ENCODE data around the gene MICU1.

MICU1 gene

DNA sequence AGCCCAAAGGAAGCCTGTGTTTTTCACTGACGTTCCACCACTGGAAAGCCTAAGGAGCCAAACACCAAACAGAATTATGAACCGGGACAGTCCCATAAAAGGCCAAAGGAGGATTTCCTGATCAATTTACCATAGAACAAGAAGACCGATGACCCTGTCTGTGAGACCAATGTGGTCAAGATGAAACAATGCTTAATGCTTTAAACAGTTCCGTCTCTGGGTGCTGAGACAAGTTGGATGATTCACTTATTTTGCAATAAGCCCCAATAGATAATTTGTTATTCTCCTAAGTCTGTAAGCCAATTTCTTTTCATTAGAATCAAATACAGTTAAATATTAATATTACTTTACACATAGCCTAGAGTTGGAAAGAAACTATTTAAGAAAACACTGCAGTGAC, 134.9 kb downstream of the MICU1 start:
- no peak overlapping the region for H3K4me3 ChIP-seq (ENCODE audit: low read depth, low read length)
- in situ Hi-C loops (cut with HindIII; ENCODE audit: low sequenced_read_pairs), result no loop called here
- TF ChIP-seq, protein P1, sequence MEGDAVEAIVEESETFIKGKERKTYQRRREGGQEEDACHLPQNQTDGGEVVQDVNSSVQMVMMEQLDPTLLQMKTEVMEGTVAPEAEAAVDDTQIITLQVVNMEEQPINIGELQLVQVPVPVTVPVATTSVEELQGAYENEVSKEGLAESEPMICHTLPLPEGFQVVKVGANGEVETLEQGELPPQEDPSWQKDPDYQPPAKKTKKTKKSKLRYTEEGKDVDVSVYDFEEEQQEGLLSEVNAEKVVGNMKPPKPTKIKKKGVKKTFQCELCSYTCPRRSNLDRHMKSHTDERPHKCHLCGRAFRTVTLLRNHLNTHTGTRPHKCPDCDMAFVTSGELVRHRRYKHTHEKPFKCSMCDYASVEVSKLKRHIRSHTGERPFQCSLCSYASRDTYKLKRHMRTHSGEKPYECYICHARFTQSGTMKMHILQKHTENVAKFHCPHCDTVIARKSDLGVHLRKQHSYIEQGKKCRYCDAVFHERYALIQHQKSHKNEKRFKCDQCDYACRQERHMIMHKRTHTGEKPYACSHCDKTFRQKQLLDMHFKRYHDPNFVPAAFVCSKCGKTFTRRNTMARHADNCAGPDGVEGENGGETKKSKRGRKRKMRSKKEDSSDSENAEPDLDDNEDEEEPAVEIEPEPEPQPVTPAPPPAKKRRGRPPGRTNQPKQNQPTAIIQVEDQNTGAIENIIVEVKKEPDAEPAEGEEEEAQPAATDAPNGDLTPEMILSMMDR (IDR thresholded peaks at IDR 0.05; ENCODE audit: low read depth, low read length, missing control alignments), result no peak
- DNase-seq (ENCODE audit: low read depth), result no peak

DNA sequence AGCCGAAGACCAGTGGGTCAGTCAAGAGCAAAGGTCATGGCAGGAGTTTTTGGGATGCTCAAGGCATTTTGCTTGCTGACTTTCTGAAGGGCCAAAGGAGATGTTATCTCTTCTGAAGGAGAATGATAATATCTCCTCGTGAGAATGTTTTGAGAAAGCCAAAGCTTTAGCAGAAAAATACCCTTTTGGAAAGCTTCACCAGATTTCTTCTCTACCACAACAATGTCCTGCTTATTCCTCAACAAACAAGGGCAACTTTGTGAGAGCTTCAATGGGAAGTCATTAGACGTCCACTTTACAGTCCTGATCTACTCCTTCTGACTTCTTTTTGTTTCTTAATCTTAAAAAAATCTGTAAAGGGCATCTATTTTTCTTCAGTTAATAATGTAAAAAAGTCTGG, 138.4 kb downstream of the MICU1 start:
- H3K4me3 ChIP-seq (ENCODE audit: low read depth, low read length), result no peak overlapping the region
- in situ Hi-C loops (cut with HindIII; ENCODE audit: low sequenced_read_pairs), result no loop called here
- TF ChIP-seq, protein P1 (IDR thresholded peaks at IDR 0.05; ENCODE audit: low read depth, low read length, missing control alignments), result no peak
- DNase-seq (ENCODE audit: low read depth), result no peak

DNA sequence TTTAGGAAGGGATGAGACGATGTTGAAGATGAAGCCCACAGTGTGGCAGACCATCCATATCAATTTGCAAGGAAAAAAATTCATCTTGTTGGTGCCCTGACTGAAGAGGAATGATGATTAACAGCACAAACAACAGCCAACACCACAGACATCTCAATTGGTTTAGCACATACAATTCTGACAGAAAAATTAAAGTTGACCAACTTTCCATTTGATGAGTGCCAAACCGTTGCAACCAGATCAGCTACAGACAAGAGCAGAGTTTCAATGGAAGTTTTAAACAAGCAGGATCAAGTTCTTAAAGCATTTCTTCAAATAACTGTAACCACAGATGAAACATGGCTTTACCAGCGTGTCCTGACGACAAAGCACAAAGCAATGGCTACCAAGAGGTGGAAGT, 138.8 kb downstream of the MICU1 start:
- H3K4me3 ChIP-seq (ENCODE audit: low read depth, low read length), result no peak overlapping the region
- in situ Hi-C loops (cut with HindIII; ENCODE audit: low sequenced_read_pairs), result no loop called here
- no peak for DNase-seq (ENCODE audit: low read depth)
- TF ChIP-seq, protein P1 (IDR thresholded peaks at IDR 0.05; ENCODE audit: low read depth, low read length, missing control alignments), result no peak

DNA sequence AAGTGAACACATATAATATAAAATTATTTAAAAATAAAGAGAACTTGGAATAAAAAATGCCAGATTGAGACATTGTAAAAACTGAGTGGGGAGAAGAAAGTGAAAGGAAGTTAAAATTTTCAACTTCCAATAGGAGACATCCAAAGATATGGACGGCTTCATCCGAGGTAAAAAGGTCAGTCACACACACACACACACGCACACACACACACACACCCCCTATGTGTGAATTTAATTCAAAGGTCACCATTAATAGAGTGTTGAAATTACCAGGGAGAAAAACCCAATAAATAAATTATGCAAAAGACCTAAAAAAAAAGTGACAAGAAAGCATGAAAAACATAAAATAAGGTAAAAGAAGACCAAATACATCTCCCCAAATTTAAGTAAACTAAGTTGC, 140.2 kb downstream of the MICU1 start:
- in situ Hi-C loops (cut with HindIII; ENCODE audit: low sequenced_read_pairs), result no loop called here
- no peak for DNase-seq (ENCODE audit: low read depth)
- TF ChIP-seq, protein P1 (IDR thresholded peaks at IDR 0.05; ENCODE audit: low read depth, low read length, missing control alignments), result no peak
- no peak overlapping the region for H3K4me3 ChIP-seq (ENCODE audit: low read depth, low read length)

DNA sequence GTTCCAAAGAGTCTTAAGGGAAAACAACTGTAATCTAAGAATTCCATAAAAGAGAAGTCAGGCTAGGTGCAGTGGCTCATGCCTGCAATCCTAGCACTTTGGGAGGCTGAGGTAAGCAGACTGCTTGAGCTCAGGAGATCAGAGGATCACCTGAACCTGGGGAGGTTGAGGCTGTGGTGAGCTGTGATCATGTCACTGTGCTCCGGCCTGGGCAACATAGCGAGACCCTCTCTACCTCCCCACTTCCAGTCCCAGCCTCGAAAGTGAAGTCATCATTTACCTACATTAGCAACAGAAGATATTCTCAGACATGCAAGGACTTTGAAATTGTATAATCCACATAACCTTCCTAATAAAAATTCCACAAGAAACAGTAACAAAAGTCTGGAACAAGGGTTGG, 141.4 kb downstream of the MICU1 start:
- in situ Hi-C loops (cut with HindIII; ENCODE audit: low sequenced_read_pairs), result no loop called here
- DNase-seq (ENCODE audit: low read depth), result no peak
- TF ChIP-seq, protein P1 (IDR thresholded peaks at IDR 0.05; ENCODE audit: low read depth, low read length, missing control alignments), result no peak
- no peak overlapping the region for H3K4me3 ChIP-seq (ENCODE audit: low read depth, low read length)

DNA sequence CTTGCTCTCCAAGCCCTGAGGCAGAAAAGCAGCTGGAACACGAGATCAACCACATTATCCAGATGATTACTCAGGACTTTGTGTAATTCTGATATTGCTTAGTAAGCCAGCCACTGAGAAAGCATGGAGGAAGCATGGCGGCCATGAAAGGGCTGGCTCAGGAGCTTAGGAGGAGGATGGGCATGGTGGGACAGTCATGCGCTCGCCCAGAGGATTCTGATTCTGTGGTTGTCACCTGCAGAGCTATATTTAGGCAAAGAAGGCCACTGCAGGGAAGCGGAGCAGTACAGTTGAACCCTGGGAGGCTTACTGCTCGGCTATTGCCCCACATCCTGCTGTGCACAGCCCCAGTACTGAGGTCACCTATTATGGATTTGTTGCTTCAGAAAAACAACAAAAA, 142.4 kb downstream of the MICU1 start:
- peak; percentile 1 for DNase-seq (ENCODE audit: low read depth)
- TF ChIP-seq, protein P1 (IDR thresholded peaks at IDR 0.05; ENCODE audit: low read depth, low read length, missing control alignments), result no peak
- in situ Hi-C loops (cut with HindIII; ENCODE audit: low sequenced_read_pairs), result no loop called here
- no peak overlapping the region for H3K4me3 ChIP-seq (ENCODE audit: low read depth, low read length)

DNA sequence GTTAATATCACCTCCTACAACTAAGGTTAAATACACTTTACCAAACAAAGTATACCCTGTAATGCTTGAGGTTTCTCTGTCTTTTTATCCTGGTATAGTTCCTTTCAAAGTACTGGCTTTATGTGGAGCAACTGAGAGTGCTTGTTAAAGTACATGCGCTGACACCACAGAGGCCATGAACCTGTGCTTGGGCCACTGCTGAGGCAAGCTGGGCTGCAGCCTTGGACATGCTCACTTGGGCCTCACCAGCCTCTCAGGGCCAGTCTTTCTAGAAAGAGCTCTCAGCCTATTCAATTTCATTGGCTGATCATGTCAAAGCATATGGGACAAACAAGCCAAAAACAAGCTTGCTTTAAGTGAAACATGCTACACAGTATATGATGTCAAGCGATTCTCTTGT, 145.0 kb downstream of the MICU1 start:
- no peak for DNase-seq (ENCODE audit: low read depth)
- TF ChIP-seq, protein P1 (IDR thresholded peaks at IDR 0.05; ENCODE audit: low read depth, low read length, missing control alignments), result no peak
- H3K4me3 ChIP-seq (ENCODE audit: low read depth, low read length), result no peak overlapping the region
- in situ Hi-C loops (cut with HindIII; ENCODE audit: low sequenced_read_pairs), result no loop called here

All from astrocyte of the cerebellum (primary cell).